GM18951 (cell line): ENCODE results near the gene TFDP2.
"Not testable (repeated sequence)": the region's sequence is repeated elsewhere in the genome, so short reads cannot be mapped to it uniquely, and the experiment has no call there.

Source experiments
- POLR2A ChIP-seq: IDR thresholded peaks from 4 replicates; pipeline ENCODE4 v1.6.1; 2011; ENCODE audit warnings: mild to moderate bottlenecking; ENCODE audit not compliant: insufficient read length, insufficient read depth; ENCODE audit errors: extremely low read depth
- in situ Hi-C: fragments of 300-500 bp; cut with MboI; formaldehyde crosslinking; loops from one replicate; pipeline ENCODE4 v1.12.0; 2022; ENCODE audit warnings: low sequenced_read_pairs, mixed read lengths, inconsistent platforms; ENCODE audit not compliant: unreplicated experiment

TFDP2 gene

DNA sequence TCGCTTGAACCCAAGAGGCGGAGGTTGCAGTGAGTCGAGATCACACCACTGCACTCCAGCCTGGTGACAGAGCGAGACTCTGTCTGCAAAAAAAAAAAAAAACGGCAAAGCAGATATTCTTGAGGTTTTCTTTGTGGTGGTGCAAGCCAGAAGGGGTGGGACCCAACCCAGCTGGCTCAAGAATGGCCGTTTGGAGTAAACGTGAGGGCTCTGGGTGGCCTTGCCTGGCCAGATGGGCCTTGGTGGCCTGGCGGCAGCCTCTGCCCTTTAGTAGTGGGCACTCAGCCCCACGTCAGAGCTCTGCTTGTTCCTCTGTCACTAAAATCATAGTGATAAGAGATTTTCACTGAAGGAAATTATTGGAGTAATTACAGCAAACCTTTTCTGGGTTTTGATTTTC, 222.4 kb downstream of the TFDP2 start:
- TF ChIP-seq POLR2A, result no peak
- in situ Hi-C loops, result no loop called here

DNA sequence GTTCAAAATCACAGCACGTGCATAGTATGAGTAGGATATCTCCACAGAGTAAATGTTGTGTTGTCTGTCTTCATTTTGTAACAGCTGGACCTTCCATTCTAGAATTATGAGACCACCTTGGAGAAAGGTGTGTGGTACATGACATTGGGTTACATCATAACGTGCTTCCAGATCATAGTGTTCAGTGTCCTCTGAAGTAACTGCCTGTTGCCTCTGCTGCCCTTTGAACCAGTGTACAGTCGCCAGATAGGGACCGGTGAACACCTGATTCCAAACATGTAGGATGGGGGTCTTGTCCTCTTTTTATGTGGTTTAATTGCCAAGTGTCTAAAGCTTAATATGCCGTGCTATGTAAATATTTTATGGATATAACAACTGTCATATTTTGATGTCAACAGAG, 223.7 kb downstream of the TFDP2 start:
- in situ Hi-C loops, result not testable (repeated sequence)

DNA sequence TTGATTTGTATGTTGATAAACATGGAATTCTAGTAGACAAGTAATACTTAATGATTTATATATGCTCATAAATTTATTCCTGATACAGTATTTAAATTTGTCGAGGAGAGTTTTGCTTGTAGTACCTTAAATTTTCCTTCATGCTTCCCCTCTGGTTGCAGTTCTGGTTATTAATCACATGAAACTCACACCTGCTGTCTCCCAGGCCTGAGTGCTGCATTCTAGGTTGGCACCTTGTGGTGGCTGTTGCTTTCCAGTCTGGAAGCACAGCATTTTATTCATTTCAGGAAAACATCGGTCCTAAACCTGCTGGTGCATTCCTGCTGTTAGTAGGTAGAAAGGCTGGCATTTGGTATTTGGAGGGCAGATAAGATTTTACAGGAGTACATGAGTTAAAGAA, 228.0 kb downstream of the TFDP2 start:
- TF ChIP-seq POLR2A, result no peak
- in situ Hi-C loops, result no loop called here

DNA sequence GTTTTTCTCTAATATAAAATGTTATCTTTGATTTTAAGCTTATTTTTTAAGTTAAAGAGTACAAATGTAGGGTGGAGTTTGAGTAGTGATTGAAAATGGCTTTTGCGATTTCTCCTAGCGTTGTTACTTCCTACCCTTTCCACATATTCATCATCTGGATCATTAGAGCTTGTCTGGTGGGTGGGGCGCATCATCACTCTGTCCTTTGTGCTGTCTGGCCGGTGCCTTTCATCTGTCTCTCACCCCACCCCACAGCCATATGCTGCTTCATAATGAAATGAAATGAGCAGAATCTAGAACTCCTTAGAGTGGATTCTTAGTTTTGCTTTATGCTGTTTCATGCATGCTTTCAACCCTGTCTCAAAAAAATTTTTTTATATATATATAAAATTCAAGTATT, 228.6 kb downstream of the TFDP2 start:
- in situ Hi-C loops, result no loop called here
- no peak for TF ChIP-seq POLR2A

DNA sequence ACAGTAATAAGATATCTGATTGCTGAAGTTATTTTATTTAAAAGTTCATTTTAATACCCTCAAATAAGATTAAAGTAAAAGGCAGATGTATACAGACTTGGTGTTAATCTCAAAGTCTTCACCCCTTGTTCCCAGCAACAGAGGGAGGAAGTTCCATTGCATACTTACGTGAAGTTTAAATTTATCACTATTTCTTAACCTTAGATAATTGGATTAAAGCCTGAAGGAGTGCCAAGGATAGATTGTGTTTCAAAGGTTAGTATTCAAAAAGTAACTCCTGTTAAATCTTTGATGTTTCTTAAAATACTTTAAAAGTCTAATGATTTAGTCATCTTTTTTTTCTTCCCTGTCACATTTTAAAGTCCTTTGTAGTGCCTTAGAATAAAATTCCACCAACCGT, 233.6 kb downstream of the TFDP2 start:
- in situ Hi-C loops, result no loop called here
- TF ChIP-seq POLR2A, result no peak

DNA sequence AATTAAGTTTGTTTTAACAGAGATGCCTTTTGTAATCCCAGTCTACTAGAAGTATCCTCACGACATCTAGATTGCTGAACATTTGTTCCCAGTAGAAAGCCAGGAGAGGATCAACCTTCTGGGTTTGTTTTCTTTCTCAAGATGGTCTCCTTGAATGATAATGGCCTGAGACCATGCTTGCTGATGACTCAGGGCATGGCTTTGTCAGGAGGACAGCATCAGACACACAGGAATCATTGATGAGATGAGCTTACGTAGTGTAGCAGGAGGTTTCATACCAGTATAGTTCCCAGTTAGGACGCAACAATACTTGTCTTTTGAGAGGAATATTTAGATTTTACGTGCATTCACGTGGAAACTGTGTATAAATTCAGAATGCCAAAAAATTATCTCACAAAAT, 234.3 kb downstream of the TFDP2 start:
- TF ChIP-seq POLR2A, result no peak
- in situ Hi-C loops, result no loop called here

DNA sequence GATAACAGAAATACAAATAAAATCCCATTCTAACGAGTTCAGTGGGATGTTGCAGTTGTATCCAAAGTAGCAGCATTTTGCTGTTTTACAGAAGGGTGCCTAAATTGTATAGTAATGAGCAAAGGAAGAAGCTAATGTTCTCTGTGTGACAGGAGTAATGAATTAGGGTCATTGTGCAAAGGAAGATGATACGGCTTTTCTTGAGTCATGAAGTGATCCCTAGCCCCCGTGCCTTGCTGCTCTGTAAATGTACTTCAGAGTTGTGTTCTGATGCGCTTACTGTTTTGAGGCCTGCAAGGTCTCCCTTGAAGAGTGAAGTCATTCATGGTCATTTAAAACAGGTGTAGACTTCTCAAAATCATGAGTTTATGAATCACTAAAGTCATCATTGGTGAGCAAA, 235.0 kb downstream of the TFDP2 start:
- TF ChIP-seq POLR2A, result no peak
- in situ Hi-C loops, result no loop called here

DNA sequence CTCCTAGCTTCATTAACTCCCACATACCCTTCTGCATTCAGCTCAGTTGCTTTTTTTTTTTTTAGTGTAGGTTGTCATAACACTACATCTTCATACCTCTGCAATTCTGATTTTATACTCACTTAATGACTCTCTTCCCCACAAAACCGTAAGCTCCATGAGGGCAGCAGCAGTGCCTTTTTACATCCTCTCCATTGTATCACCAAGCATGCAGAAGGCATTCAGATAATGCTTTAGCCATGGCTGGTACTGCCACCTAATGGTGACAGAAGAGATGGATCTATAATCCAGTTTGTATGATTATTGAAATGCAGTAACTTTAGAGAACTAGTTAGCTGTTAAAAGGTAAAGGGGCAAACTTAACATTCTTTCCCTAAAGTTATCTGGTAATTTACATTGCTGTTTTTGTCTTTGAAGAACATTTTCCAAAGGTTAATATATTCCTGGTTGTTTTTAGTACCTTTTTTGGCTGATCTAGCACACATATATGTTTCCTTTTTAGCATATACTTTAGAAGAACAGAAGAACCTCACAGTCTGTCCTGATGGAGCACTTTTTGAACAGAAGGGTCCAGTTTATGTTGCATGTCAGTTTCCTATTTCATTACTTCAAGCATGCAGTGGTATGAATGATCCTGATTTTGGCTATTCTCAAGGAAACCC, 236.1 kb downstream of the TFDP2 start:
- no peak for TF ChIP-seq POLR2A
- in situ Hi-C loops, result no loop called here

DNA sequence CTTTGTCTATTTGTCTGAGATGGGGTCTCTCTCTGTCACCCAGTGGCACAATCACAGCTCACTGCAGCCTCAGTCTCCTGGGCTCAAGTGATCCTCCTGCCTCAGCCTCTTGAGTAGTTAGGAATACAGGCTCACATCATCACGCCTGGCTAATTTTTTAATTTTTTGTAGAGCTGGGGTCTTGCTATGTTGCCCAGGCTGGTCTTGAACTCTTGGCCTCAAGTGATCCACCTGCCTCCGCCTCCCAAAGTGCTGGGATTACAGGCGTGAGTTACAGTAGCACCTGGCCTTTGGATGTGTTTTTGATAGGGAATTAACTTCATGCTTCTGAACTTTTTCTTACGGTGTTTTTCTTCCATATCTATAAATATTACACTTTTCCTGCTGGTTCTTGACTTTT, 239.4 kb downstream of the TFDP2 start:
- in situ Hi-C loops, result not testable (repeated sequence)

DNA sequence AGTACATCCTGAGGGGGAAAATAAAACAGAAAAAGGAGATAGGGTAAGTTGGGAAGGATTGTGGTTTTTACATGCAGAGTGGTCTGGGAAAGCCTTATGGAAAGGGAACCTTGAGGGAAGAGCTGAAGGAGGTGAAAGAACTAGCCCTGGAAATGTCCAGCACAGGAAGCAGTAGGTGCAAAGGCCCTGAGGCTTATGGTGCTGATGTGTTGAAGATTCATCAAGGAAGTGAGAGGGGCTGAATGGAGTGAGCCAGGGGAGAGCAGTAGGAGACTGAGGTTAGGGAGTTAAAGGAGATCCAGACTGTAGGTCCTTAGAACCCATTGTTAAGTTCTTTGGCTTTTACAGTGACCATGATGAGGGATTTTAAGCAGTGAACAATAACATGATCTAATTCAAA, 239.9 kb downstream of the TFDP2 start:
- TF ChIP-seq POLR2A, result no peak
- in situ Hi-C loops, result no loop called here

DNA sequence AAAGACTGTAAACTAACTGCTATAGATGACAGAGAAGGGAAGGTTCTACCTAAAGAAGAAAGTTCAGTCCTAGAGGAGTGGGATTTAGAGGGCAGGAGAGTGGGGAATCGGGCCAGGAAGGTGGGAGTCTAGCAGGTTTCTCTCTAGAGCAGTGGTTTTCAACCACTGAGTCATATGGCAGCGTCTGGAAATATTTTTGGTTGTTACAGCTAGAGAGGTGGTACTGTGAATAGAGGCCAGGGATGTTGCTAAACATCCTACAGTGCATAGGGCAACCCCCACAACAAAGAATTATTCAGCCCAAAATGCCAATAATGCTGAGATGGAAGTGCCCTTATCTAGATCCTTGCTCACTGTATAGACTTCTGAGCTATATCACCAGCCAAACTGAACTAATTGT, 244.2 kb downstream of the TFDP2 start:
- in situ Hi-C loops, result no loop called here
- no peak for TF ChIP-seq POLR2A

DNA sequence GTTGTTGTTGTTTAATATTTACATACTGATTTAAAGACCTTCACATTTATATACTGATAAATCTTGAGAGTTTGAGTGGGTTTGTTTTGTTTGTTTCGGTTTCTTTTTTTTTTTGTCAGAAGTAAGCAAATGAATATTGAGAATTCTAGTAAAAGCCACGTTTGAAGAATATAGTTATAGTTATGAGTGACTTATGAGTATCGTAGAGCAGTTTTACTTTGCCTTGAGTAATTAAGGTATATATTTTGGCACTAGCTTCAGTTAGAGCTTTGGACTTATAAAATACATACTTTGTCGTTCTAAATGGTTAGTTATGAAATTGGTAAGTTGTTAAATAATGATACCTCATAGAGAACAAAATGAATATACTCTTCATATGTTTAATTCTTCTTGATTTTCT, 245.1 kb downstream of the TFDP2 start:
- no peak for TF ChIP-seq POLR2A
- in situ Hi-C loops, result no loop called here

DNA sequence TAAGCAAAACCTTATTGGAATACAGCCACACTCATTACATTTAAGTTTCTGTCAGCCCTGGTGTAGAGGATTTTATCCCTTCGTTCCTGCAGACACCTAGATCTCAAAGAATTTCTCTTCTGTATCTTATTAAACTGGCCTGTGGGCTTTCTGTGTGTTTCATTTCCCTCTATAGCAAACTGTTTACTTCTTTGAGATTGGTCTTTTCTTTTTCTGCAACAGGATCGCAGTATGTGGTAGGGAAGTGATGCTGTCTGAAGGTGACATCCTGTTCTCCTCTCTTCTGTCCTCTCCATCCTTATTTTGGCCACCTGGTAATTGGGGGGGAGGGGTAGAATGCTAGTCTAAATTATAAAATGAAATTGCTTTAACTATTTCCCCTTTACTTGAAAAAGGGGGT, 247.4 kb downstream of the TFDP2 start:
- in situ Hi-C loops, result no loop called here
- no peak for TF ChIP-seq POLR2A

DNA sequence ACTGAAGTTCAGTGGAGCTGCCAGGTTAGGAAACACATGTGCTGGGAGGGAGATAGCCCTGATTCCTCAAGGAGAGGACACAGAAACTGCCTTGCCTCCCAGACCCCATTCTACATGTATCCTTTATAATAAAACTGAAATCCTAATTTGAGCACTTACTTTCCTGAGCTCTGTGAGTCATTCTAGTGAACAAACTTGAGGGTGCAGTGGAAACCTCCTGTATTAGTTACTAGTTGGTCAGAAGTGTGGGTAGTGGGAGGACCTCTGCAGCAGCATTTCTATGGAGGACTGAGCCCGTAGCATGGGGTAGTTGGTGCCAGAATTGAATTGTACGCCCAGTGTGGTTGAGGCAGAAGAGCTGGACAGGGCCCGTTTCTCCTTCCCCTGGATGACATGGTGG, 249.0 kb downstream of the TFDP2 start:
- in situ Hi-C loops, result no loop called here
- no peak for TF ChIP-seq POLR2A

DNA sequence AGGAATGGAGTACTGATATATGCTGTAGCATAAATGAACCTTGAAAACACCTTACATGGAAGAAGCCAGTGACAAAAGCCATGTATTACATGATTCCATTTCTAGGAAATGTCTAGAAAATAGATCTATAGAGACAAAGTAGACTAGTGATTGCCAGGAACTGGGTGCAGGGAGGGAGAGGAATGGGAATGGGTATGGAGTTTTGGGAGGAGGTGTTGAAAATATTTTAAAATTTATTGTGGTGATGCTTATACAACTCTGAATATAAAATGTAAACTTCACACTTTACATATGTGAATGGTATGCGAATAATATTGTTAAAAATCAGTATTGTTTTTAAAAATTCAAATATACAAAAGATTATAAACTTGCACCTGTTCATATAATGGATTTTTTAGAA, 250.4 kb downstream of the TFDP2 start:
- in situ Hi-C loops, result no loop called here
- no peak for TF ChIP-seq POLR2A
